Neural progenitor cell (in vitro differentiated cells): ENCODE data around the gene CDK17. TPM values are rescaled to one million over a fixed set of nuclear protein-coding genes. Genes with fewer than 3 reads are reported as not detected.

Source experiments
- DNase-seq: peaks from one replicate; pipeline ENCODE4 v3.0.0-alpha.2; 2016; ENCODE audit warnings: low spot score
- H2AFZ ChIP-seq: fragments of 200-600 bp; sonication (generic); replicated peaks from 2 replicates; pipeline ENCODE4 v1.6.1; 2016; ENCODE audit warnings: antibody characterized with exemption
- H3F3A ChIP-seq: fragments of 200-600 bp; sonication (generic); 2 replicates; pipeline ENCODE4 v1.6.1; 2016; ENCODE audit warnings: antibody characterized with exemption, low read depth
- H3K27ac ChIP-seq: fragments of 200-600 bp; sonication (generic); 2 replicates; pipeline ENCODE4 v1.5.1; 2016; ENCODE audit warnings: mild to moderate bottlenecking
- H3K27me3 ChIP-seq: fragments of 200-600 bp; sonication (generic); 2 replicates; pipeline ENCODE4 v1.6.1; 2016; ENCODE audit warnings: mild to moderate bottlenecking, moderate library complexity
- H3K36me3 ChIP-seq: fragments of 200-600 bp; sonication (generic); 2 replicates; pipeline ENCODE4 v1.5.1; 2016
- H3K4me1 ChIP-seq: fragments of 200-600 bp; sonication (generic); 2 replicates; pipeline ENCODE4 v1.6.1; 2016; ENCODE audit warnings: mixed run types
- H3K4me2 ChIP-seq: fragments of 200-600 bp; sonication (generic); 2 replicates; pipeline ENCODE4 v1.6.1; 2016
- H3K4me3 ChIP-seq: fragments of 200-600 bp; sonication (generic); 2 replicates; pipeline ENCODE4 v1.5.1; 2016
- H3K79me2 ChIP-seq: fragments of 200-600 bp; sonication (generic); 2 replicates; pipeline ENCODE4 v1.6.1; 2016; ENCODE audit warnings: low read depth
- H3K9ac ChIP-seq: fragments of 200-600 bp; sonication (generic); 2 replicates; pipeline ENCODE4 v1.6.1; 2016
- H3K9me3 ChIP-seq: fragments of 200-600 bp; sonication (generic); 2 replicates; pipeline ENCODE4 v1.5.1; 2016; ENCODE audit warnings: low read depth
- H4K20me1 ChIP-seq: fragments of 200-600 bp; sonication (generic); 2 replicates; pipeline ENCODE4 v1.6.1; 2016; ENCODE audit warnings: low read depth
- H3K27ac Mint-ChIP-seq: 3 replicates; pipeline ENCODE4 v1.8.0; 2021; ENCODE audit warnings: mixed read lengths
- H3K27me3 Mint-ChIP-seq: 2 replicates; pipeline ENCODE4 v1.8.0; 2022; ENCODE audit warnings: low read depth, mild to moderate bottlenecking, inconsistent platforms, moderate library complexity, mixed read lengths; ENCODE audit not compliant: insufficient read depth
- H3K36me3 Mint-ChIP-seq: 3 replicates; pipeline ENCODE4 v1.8.0; 2021; ENCODE audit warnings: mixed read lengths
- H3K4me1 Mint-ChIP-seq: 3 replicates; pipeline ENCODE4 v1.8.0; 2021; ENCODE audit warnings: mixed read lengths
- H3K4me3 Mint-ChIP-seq: 3 replicates; pipeline ENCODE4 v1.8.0; 2021; ENCODE audit warnings: mild to moderate bottlenecking, moderate library complexity, mixed read lengths
- H3K9me3 Mint-ChIP-seq: 3 replicates; pipeline ENCODE4 v1.8.0; 2020; ENCODE audit warnings: mixed read lengths
- CTCF ChIP-seq: fragments of 200-600 bp; sonication (generic); IDR thresholded peaks from 2 replicates; pipeline ENCODE4 v1.5.1; 2017; ENCODE audit warnings: antibody characterized with exemption, mild to moderate bottlenecking
- EZH2 ChIP-seq: fragments of 200-600 bp; sonication (generic); IDR thresholded peaks from 2 replicates; pipeline ENCODE4 v1.6.1; 2017; ENCODE audit warnings: antibody characterized with exemption, mild to moderate bottlenecking, moderate library complexity
- EZH2phosphoT487 ChIP-seq: fragments of 200-600 bp; sonication (generic); IDR thresholded peaks from 2 replicates; pipeline ENCODE4 v1.6.1; 2017; ENCODE audit warnings: antibody characterized with exemption
- total RNA-seq: library from RNA; depleted of rRNA; stranded (reverse); fragments of >200 nt; gene quantifications from 2 replicates; pipeline ENCODE4 v1.2.3, GENCODE V29; 2015; ENCODE audit warnings: low replicate concordance

The CDK17 gene
- total RNA-seq, 1 donor from 2014 or later, result 61.2 TPM

DNA sequence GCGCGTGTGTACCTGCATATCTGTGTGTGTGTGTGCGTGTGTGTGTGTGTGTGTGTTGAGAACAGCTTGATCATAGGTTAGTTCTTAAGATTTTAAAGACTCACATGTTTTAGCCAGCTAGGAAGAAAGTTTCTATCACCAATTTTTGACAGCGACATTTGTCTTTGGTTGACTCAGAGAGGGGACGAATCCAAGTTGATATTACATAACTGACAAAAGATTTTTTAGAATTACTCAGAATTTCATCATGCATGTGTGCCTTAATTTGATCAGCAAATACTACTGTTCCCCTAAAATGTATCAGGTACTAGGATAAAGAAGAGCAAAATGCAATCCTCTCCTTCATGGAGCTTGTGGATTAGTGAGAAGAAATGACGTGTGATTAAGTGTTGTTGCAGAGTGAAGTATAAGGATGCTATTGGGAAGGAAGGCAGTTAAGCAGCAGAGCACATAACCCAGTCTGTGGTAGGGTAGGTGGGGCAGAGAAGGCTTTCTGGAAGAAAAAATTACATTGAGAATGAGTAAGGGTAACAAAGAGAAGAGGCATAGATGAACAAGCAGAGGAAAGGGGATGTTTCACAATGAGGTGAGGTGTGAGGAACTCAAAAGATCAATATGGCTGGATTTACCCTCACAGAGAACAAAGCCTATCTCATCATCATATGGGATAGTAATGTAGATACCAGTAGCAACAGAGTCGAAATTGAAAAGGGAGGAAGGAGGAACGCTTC is 128.6 kb downstream of the CDK17 start:
- Mint-ChIP-seq H3K36me3 (peaks cover 31% of the 10 kb centered on the region), H3K27ac (no peak overlapping the region), H3K4me3 (no peak overlapping the region), H3K9me3 (no peaks in the 10 kb centered on the region), H3K4me1 (no peaks in the 10 kb centered on the region), H3K27me3 (no peaks in the 10 kb centered on the region)
- Histone ChIP-seq H3K4me2 (no peak overlapping the region), H3K27me3 (no peaks in the 10 kb centered on the region), H3F3A (no peaks in the 10 kb centered on the region), H3K4me3 (no peak overlapping the region), H3K79me2 (no peaks in the 10 kb centered on the region), H2AFZ (no peak overlapping the region), H3K36me3 (no peaks in the 10 kb centered on the region), H3K27ac (no peak overlapping the region), H3K9ac (no peak overlapping the region), H3K9me3 (no peaks in the 10 kb centered on the region), H4K20me1 (no peaks in the 10 kb centered on the region), H3K4me1 (no peaks in the 10 kb centered on the region)
- TF ChIP-seq EZH2phosphoT487 (no peak), CTCF (no peak), EZH2 (no peak)
- DNase-seq, result no peak

DNA sequence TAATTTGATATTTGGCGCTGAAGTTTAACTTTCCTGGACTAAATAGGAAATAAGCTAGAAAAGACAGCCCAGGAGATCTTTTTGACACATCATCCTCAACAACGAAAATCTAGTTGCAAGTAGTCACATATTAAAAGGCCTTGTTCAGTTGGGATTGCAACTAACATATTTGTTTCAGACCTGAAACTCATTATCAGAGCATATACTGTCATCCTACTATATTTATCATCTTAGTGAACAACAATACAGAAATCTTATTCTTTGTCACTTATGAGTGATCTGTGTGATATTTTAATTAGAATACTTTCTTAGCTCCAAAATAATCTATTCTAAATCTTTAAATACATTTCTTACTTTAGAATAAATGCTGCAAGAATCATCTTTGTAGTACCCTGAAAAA is 134.0 kb downstream of the CDK17 start:
- H3F3A ChIP-seq, result no peaks in the 10 kb centered on the region
- TF ChIP-seq EZH2 (no peak), EZH2phosphoT487 (no peak)
- no peak for DNase-seq
- H3K27ac ChIP-seq, result no peak overlapping the region
- H3K4me1 ChIP-seq, result peaks cover 3% of the 10 kb centered on the region
- H3K9ac ChIP-seq, result no peak overlapping the region
- H4K20me1 ChIP-seq, result no peaks in the 10 kb centered on the region
- no peaks in the 10 kb centered on the region for H3K36me3 ChIP-seq
- no peaks in the 10 kb centered on the region for H3K27me3 ChIP-seq
- no peaks in the 10 kb centered on the region for H3K79me2 ChIP-seq
- Mint-ChIP-seq H3K27me3 (no peaks in the 10 kb centered on the region), H3K4me3 (no peak overlapping the region), H3K27ac (no peak overlapping the region), H3K9me3 (no peaks in the 10 kb centered on the region), H3K36me3 (peaks cover 16% of the 10 kb centered on the region), H3K4me1 (no peaks in the 10 kb centered on the region)
- H3K4me3 ChIP-seq, result no peak overlapping the region
- no peak overlapping the region for H2AFZ ChIP-seq
- no peaks in the 10 kb centered on the region for H3K9me3 ChIP-seq
- H3K4me2 ChIP-seq, result no peak overlapping the region

DNA sequence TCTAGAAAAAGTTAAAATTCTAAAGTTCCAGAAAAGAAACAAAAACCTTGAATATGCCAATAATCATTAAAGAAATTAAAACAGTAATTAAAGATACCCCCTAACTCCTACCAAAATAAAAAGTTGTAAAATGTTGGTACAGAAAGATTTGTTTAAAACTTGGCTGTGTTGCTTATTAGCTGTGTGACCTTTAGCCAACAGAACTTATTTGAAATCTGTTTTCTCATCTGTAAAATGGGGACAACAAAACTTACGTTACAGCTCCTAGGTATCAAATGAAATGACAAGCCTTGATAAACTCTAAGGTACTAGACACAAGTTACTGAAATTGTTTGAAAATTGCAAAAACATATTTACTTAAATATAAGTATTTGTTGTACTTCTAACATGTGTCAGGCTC is 134.4 kb downstream of the CDK17 start:
- no peak for DNase-seq
- no peaks in the 10 kb centered on the region for H3K79me2 ChIP-seq

More for the DNA sequence above, 134.4 kb downstream of the CDK17 start:
- Mint-ChIP-seq H3K4me1 (no peaks in the 10 kb centered on the region), H3K27ac (no peak overlapping the region), H3K27me3 (peaks cover 3% of the 10 kb centered on the region), H3K9me3 (no peaks in the 10 kb centered on the region), H3K36me3 (peaks cover 19% of the 10 kb centered on the region), H3K4me3 (no peak overlapping the region)
- TF ChIP-seq EZH2 (no peak), EZH2phosphoT487 (no peak), CTCF (no peak)
- Histone ChIP-seq H3K36me3 (no peaks in the 10 kb centered on the region), H3K27ac (no peak overlapping the region), H3F3A (no peaks in the 10 kb centered on the region), H3K27me3 (no peaks in the 10 kb centered on the region), H3K9me3 (no peaks in the 10 kb centered on the region), H3K4me1 (peaks cover 3% of the 10 kb centered on the region), H3K4me3 (no peak overlapping the region), H3K9ac (no peak overlapping the region), H4K20me1 (no peaks in the 10 kb centered on the region), H3K4me2 (no peak overlapping the region), H2AFZ (no peak overlapping the region)
